ENCODE data around the gene PRPS1.

DNA sequence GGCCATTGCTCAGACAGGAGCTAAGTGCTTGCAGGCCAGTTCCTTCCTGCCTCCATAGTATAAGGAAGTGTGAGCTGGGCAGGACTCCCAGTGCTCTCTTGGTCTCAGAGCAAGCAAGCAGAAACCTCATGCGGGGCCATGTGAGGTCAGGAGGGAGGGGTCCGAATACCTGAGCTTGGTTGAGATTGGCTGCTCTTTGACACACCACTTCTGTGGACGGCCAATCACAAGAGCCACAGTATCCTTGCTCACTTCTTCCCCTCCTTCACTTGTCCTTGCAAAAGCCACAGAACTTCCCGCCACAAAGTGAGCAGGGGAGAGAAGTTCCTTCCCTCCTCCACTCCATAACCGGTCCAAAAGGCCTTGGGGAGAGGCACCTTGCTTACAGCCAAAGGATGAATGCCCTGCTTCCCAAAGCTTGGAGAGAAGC, 56.7 kb downstream of the PRPS1 start:
- TF ChIP-seq POLR2A (IDR thresholded peaks at IDR 0.05) (no peak), POLR2AphosphoS5 (IDR thresholded peaks at IDR 0.05) (peak in 1 of 3 donors; percentile 43)
- TF ChIP-seq, protein P1, sequence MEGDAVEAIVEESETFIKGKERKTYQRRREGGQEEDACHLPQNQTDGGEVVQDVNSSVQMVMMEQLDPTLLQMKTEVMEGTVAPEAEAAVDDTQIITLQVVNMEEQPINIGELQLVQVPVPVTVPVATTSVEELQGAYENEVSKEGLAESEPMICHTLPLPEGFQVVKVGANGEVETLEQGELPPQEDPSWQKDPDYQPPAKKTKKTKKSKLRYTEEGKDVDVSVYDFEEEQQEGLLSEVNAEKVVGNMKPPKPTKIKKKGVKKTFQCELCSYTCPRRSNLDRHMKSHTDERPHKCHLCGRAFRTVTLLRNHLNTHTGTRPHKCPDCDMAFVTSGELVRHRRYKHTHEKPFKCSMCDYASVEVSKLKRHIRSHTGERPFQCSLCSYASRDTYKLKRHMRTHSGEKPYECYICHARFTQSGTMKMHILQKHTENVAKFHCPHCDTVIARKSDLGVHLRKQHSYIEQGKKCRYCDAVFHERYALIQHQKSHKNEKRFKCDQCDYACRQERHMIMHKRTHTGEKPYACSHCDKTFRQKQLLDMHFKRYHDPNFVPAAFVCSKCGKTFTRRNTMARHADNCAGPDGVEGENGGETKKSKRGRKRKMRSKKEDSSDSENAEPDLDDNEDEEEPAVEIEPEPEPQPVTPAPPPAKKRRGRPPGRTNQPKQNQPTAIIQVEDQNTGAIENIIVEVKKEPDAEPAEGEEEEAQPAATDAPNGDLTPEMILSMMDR (IDR thresholded peaks at IDR 0.05): no peak

All from breast epithelium (tissue), 3 donors.